SK-N-SH (cell line): ENCODE measurements around the gene ZSCAN20. TPM values are rescaled to one million over a fixed set of nuclear protein-coding genes. Genes with fewer than 3 reads are reported as not detected.

Experiments used
- CTCF ChIA-PET: fragments of 300-600, 350-600 bp; formaldehyde crosslinking; extraction: SDS; loops from one replicate; lab custom pipeline; 2021; lab: Yijun Ruan, JAX
- POLR2A ChIA-PET: fragments of 350-600 bp; sonication (Branson Sonifier 250); formaldehyde crosslinking; extraction: SDS; loops from one replicate; lab custom pipeline; 2020; ENCODE audit warnings: antibody characterized with exemption, inconsistent platforms; lab: Yijun Ruan, JAX
- DNase-seq: peaks from one replicate; pipeline ENCODE4 v3.0.0; 2012
- H2AFZ ChIP-seq: fragments of 200-600 bp; sonication (generic); 2 replicates; pipeline ENCODE4 v1.8.1; 2016; ENCODE audit warnings: antibody characterized with exemption, mild to moderate bottlenecking, low read depth
- H3F3A ChIP-seq: fragments of 200-600 bp; sonication (generic); replicated peaks from 2 replicates; pipeline ENCODE3; 2016; ENCODE audit warnings: antibody characterized with exemption, mild to moderate bottlenecking; ENCODE audit not compliant: insufficient read depth
- H3K27ac ChIP-seq, 2 experiments: fragments of 200-500 bp in 1 of 2; fragments of 200-600 bp in 1 of 2; sonication (Bioruptor generic) in 1 of 2; sonication (generic), shearing (Covaris generic) in 1 of 2; 2 replicates each; pipeline versions ENCODE4 v1.5.1 to v1.6.1; 2014 to 2016; ENCODE audit warnings: low read depth in 2 of 2, inconsistent platforms in 1 of 2, low read length in 1 of 2, mild to moderate bottlenecking in 1 of 2, mixed read lengths in 1 of 2
- H3K27me3 ChIP-seq: fragments of 200-600 bp; sonication (generic), shearing (Covaris generic); 2 replicates; pipeline ENCODE4 v1.6.1; 2016; ENCODE audit warnings: mixed run types; ENCODE audit not compliant: insufficient read depth
- H3K36me3 ChIP-seq, 2 experiments: fragments of 200-500 bp in 1 of 2; fragments of 200-600 bp in 1 of 2; sonication (Bioruptor generic) in 1 of 2; sonication (generic) in 1 of 2; replicated peaks in 1 of 2; 2 replicates each; pipeline versions ENCODE3 to v1.5.1; 2014 to 2016; ENCODE audit warnings: low read length in 1 of 2, mild to moderate bottlenecking in 1 of 2; ENCODE audit not compliant: insufficient read depth in 2 of 2, control insufficient read depth in 1 of 2
- H3K4me1 ChIP-seq, 2 experiments: fragments of 200-500 bp in 1 of 2; fragments of 200-600 bp in 1 of 2; sonication (Bioruptor generic) in 1 of 2; sonication (generic), shearing (Covaris generic) in 1 of 2; 2 replicates each; pipeline versions ENCODE4 v1.5.1 to v1.6.1; 2014 to 2016; ENCODE audit warnings: low read depth in 1 of 2, low read length in 1 of 2, mixed run types in 1 of 2; ENCODE audit not compliant: insufficient read depth in 2 of 2, control insufficient read depth in 1 of 2
- H3K4me2 ChIP-seq: fragments of 200-600 bp; sonication (generic), shearing (Covaris generic); 2 replicates; pipeline ENCODE4 v1.6.1; 2017; ENCODE audit warnings: mixed run types
- H3K4me3 ChIP-seq, 2 experiments: fragments of 200-500 bp in 1 of 2; fragments of 200-600 bp in 1 of 2; sonication (Bioruptor generic) in 1 of 2; sonication (generic), shearing (Covaris generic) in 1 of 2; 2 replicates each; pipeline versions ENCODE4 v1.5.1 to v1.8.1; 2014 to 2016; ENCODE audit warnings: low read depth in 2 of 2, inconsistent platforms in 1 of 2, low read length in 1 of 2, mild to moderate bottlenecking in 1 of 2, mixed read lengths in 1 of 2, moderate library complexity in 1 of 2
- H3K79me2 ChIP-seq: fragments of 200-600 bp; sonication (generic); 2 replicates; pipeline ENCODE4 v1.8.1; 2017; ENCODE audit warnings: mild to moderate bottlenecking; ENCODE audit not compliant: insufficient read depth
- H3K9ac ChIP-seq: fragments of 200-600 bp; sonication (generic); 2 replicates; pipeline ENCODE4 v1.6.1; 2017; ENCODE audit warnings: mixed run types
- H3K9me2 ChIP-seq: fragments of 200-600 bp; sonication (generic); 2 replicates; pipeline ENCODE4 v1.6.1; 2017; ENCODE audit warnings: mixed run types
- H3K9me3 ChIP-seq: fragments of 200-600 bp; sonication (generic); 2 replicates; pipeline ENCODE4 v1.6.1; 2017; ENCODE audit warnings: mixed run types, mild to moderate bottlenecking, moderate library complexity
- H4K20me1 ChIP-seq: fragments of 200-600 bp; sonication (generic); 2 replicates; pipeline ENCODE4 v1.6.1; 2017; ENCODE audit warnings: mild to moderate bottlenecking, mixed run types; ENCODE audit not compliant: insufficient read depth
- CTCF ChIP-seq: fragments of 200-600 bp; sonication (generic); IDR thresholded peaks from 2 replicates; pipeline ENCODE4 v1.6.1; 2017; ENCODE audit warnings: antibody characterized with exemption, mild to moderate bottlenecking, moderate library complexity
- EZH2phosphoT487 ChIP-seq: fragments of 200-600 bp; sonication (generic); IDR thresholded peaks from 2 replicates; pipeline ENCODE4 v1.6.1; 2017; ENCODE audit warnings: low read depth, mixed run types, mild to moderate bottlenecking, antibody characterized with exemption, moderate library complexity, borderline replicate concordance
- FOSL2 ChIP-seq: IDR thresholded peaks from 2 replicates; pipeline ENCODE4 v1.4.0; 2012; ENCODE audit warnings: low read depth, mild to moderate bottlenecking, moderate library complexity, borderline replicate concordance
- FOXJ3 ChIP-seq: sonication (generic); formaldehyde crosslinking; IDR thresholded peaks from 2 replicates; pipeline ENCODE4 v1.5.1; 2020; ENCODE audit warnings: mild to moderate bottlenecking, missing genetic modification reagents
- FOXM1 ChIP-seq: IDR thresholded peaks from 2 replicates; pipeline ENCODE4 v1.4.0; 2012; ENCODE audit warnings: low read depth, mild to moderate bottlenecking
- MEF2A ChIP-seq: IDR thresholded peaks from 2 replicates; pipeline ENCODE4 v1.4.0; 2012; ENCODE audit warnings: low read depth, borderline replicate concordance
- MXI1 ChIP-seq: IDR thresholded peaks from 2 replicates; pipeline ENCODE4 v1.6.1; 2012; ENCODE audit warnings: mild to moderate bottlenecking, low read depth, low read length, improper control_type of control experiment
- NRF1 ChIP-seq: IDR thresholded peaks from 2 replicates; pipeline ENCODE4 v1.6.1; 2012; ENCODE audit warnings: low read depth, mild to moderate bottlenecking, low read length
- PBX3 ChIP-seq: IDR thresholded peaks from 2 replicates; pipeline ENCODE4; 2012
- POLR2AphosphoS5 ChIP-seq: IDR thresholded peaks from 2 replicates; pipeline ENCODE4 v1.6.1; 2012; ENCODE audit warnings: low read depth, low read length
- RFX5 ChIP-seq: IDR thresholded peaks from 2 replicates; pipeline ENCODE4 v1.6.1; 2012; ENCODE audit warnings: mild to moderate bottlenecking, improper control_type of control experiment, low read length
- RXRA ChIP-seq: IDR thresholded peaks from 2 replicates; pipeline ENCODE4 v1.4.0; 2012; ENCODE audit warnings: low read depth, mild to moderate bottlenecking, borderline replicate concordance
- SMC3 ChIP-seq: IDR thresholded peaks from 2 replicates; pipeline ENCODE4 v1.6.1; 2012; ENCODE audit warnings: low read depth, low read length, improper control_type of control experiment
- TAF1 ChIP-seq: IDR thresholded peaks from 2 replicates; pipeline ENCODE4 v1.6.1; 2012; ENCODE audit warnings: low read depth, mild to moderate bottlenecking, low read length, moderate library complexity, borderline replicate concordance
- USF1 ChIP-seq: IDR thresholded peaks from 2 replicates; pipeline ENCODE4 v1.4.0; 2012; ENCODE audit warnings: low read depth, borderline replicate concordance
- WGBS: methylation state at CpG from one replicate; pipeline ENCODE4 v1.1.6; 2017; ENCODE audit warnings: low lambda C conversion rate; 5-methylcytosine and 5-hydroxymethylcytosine counted together
- polyA plus RNA-seq, 3 experiments: library from polyadenylated mRNA; depleted of rRNA; stranded (reverse); fragments of >200 nt; gene quantifications; 2 replicates each; pipeline ENCODE4 v1.2.3, GENCODE V29; 2012

ZSCAN20 gene
- polyA plus RNA-seq, 1 of the 3 experiments (the other 2 are of a cell fraction) = 2.1 TPM

GRCh38 chr1:33512226-33513011, 40.0 kb downstream of the ZSCAN20 start:
- H3K27ac ChIP-seq = no peak overlapping the region
- no peaks in the 10 kb centered on the region for H3K27me3 ChIP-seq
- DNase-seq = no peak
- WGBS = 55% methylated on average over 6 of the region's 6 CpGs
- no peak overlapping the region for H3K4me3 ChIP-seq
- H3K4me1 ChIP-seq = no peaks in the 10 kb centered on the region; a peak in 1 of 4 replicates
- no peaks in the 10 kb centered on the region for H3K79me2 ChIP-seq
- H3K9me3 ChIP-seq = no peaks in the 10 kb centered on the region
- H3K36me3 ChIP-seq = no peaks in the 10 kb centered on the region
- H2AFZ ChIP-seq = no peak overlapping the region
- no peaks in the 10 kb centered on the region for H3F3A ChIP-seq
- no peak for TF ChIP-seq MEF2A
- no peak for TF ChIP-seq POLR2AphosphoS5
- no peak for TF ChIP-seq FOXM1
- TF ChIP-seq CTCF = no peak
- TF ChIP-seq RFX5 = no peak
- TF ChIP-seq TAF1 = no peak
- no peak for TF ChIP-seq RXRA
- TF ChIP-seq FOXJ3 = no peak
- no peak for TF ChIP-seq NRF1
- TF ChIP-seq MXI1 = no peak
- no peak for TF ChIP-seq PBX3
- no peak for TF ChIP-seq SMC3
- no peaks in the 10 kb centered on the region for H4K20me1 ChIP-seq
- H3K9me2 ChIP-seq = no peaks in the 10 kb centered on the region
- no peak overlapping the region for H3K9ac ChIP-seq
- H3K4me2 ChIP-seq = no peak overlapping the region
- ChIA-PET CTCF (no interaction called here), POLR2A (no interaction called here)

- no peak overlapping the region for H2AFZ ChIP-seq
- no peaks in the 10 kb centered on the region; a peak in 1 of 4 replicates for H3K4me1 ChIP-seq
- H3K9me3 ChIP-seq = no peaks in the 10 kb centered on the region
- H3K79me2 ChIP-seq = no peaks in the 10 kb centered on the region
- H3K27me3 ChIP-seq = no peaks in the 10 kb centered on the region
- TF ChIP-seq FOSL2 (no peak), USF1 (no peak), EZH2phosphoT487 (no peak)
- ChIA-PET POLR2A (no interaction called here), CTCF (no interaction called here)
- no peak overlapping the region for H3K4me3 ChIP-seq
- no peaks in the 10 kb centered on the region for H3K36me3 ChIP-seq
- 38% methylated on average over 3 of the region's 8 CpGs for WGBS
- no peaks in the 10 kb centered on the region for H3F3A ChIP-seq
- no peaks in the 10 kb centered on the region for H4K20me1 ChIP-seq
- no peak overlapping the region for H3K27ac ChIP-seq
- H3K9ac ChIP-seq = no peak overlapping the region
- DNase-seq = no peak
- H3K9me2 ChIP-seq = no peaks in the 10 kb centered on the region
- H3K4me2 ChIP-seq = no peak overlapping the region
Measured at GRCh38 chr1:33515112-33515511, 42.7 kb downstream of the ZSCAN20 start.
